ENCODE measurements around the gene KCNIP3.
"Not testable (repeated sequence)": the region's sequence is repeated elsewhere in the genome, so short reads cannot be mapped to it uniquely, and the experiment has no call there.

The KCNIP3 gene

GRCh38 chr2:95296880-95297487 lies at the start of gene KCNIP3:
TSS of gene KCNIP3 (plus strand) at chr2:95297347. CDS start at chr2:95297439, 92 bp downstream.
- peak; percentile 87 for DNase-seq

- DNase-seq = no peak
Measured at GRCh38 chr2:95258271-95258670, 38.9 kb upstream of the KCNIP3 start.

- peak; percentile 2 for DNase-seq
Measured at GRCh38 chr2:95260028-95261023, 36.8 kb upstream of the KCNIP3 start.

- DNase-seq = no peak
Measured at GRCh38 chr2:95261602-95262001, 35.5 kb upstream of the KCNIP3 start.

- no peak for DNase-seq
Measured at GRCh38 chr2:95262896-95263542, 34.1 kb upstream of the KCNIP3 start.

- no peak for DNase-seq
Measured at GRCh38 chr2:95264624-95265023, 32.5 kb upstream of the KCNIP3 start.

- no peak for DNase-seq
Measured at GRCh38 chr2:95265182-95265581, 32.0 kb upstream of the KCNIP3 start.

- DNase-seq = no peak
Measured at GRCh38 chr2:95266781-95267430, 30.2 kb upstream of the KCNIP3 start.

GRCh38 chr2:95267458-95268210 lies 29.5 kb upstream of the KCNIP3 start:
- DNase-seq = no peak

GRCh38 chr2:95268211-95269035 lies 28.7 kb upstream of the KCNIP3 start:
- DNase-seq = no peak

- DNase-seq = no peak
Measured at GRCh38 chr2:95269036-95269680, 28.0 kb upstream of the KCNIP3 start.

GRCh38 chr2:95269745-95270144 lies 27.4 kb upstream of the KCNIP3 start:
- DNase-seq = not testable (repeated sequence)

- no peak for DNase-seq
Measured at GRCh38 chr2:95270541-95271081, 26.5 kb upstream of the KCNIP3 start.

GRCh38 chr2:95271381-95271971 lies 25.7 kb upstream of the KCNIP3 start:
- DNase-seq = no peak

- DNase-seq = no peak
Measured at GRCh38 chr2:95272299-95272751, 24.8 kb upstream of the KCNIP3 start.

- no peak for DNase-seq
Measured at GRCh38 chr2:95272781-95273180, 24.4 kb upstream of the KCNIP3 start.

- DNase-seq = no peak
Measured at GRCh38 chr2:95273566-95274290, 23.4 kb upstream of the KCNIP3 start.

- DNase-seq = peak; percentile 87
Measured at GRCh38 chr2:95274291-95275150, 22.6 kb upstream of the KCNIP3 start, which contains the start of gene PROM2. TSS of gene PROM2 (plus strand) at chr2:95274449. CDS start at chr2:95274586, 137 bp downstream.

All from DMS79 treated with DMSO at 0.1 percent for 48 hours (cell line).